Activated naive CD4-positive, alpha-beta T cell treated with anti-CD3 and anti-CD28 coated beads, Interleukin-2, amount 50 U/mL, for 16 hours (primary cell): ENCODE data around the gene RAI1.

Experiments
- DNase-seq: peaks from one replicate; pipeline ENCODE4 v3.0.0-alpha.2; 2020

The RAI1 gene

DNA sequence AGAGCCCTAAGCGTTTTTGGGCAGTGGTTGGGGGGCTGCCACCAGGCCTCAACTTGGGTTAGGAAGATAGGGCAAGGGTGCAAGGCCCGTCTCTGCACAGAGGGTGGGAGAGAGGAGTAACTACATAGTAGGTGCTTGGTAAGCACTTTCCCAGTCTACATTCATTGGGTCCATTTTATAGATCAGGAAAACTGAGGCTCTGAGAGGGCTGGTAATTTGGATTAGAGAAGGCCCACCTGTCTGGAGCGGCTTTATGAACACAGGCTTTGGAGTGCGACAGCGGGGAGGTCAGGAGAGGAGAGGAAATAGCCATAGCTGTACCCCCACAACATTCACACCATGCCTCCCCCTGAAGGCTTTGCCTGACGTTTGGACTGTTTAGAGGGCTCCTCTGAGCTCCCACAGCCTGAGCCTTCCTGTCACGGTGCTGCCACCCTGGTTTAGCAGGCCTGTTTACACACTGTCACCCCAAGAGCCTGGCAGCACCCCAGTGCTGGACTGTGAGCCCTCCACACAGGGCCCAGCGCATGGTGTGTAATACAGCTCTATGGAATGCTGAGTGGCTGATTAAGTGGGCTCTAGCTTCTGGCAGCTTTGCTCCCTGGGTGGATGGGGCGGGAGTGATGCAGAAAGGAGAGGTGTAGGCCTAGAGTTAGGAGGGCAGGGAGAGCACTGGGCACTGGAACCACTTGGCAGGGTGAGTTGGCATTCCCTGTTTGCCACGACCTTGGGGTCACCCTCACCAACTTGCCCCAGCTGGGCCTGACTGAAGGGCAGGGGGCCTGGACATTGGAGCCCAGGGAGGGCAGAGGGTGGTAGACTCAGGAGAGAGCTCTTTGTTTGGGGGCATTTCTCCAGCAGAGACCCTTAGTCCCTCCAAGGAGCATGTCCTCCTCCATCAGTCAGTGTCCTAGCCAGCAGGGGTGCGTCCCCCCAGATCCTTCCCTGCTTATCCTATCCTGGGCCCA, 73.7 kb downstream of the RAI1 start:
- DNase-seq: no peak

GRCh38 chr17:17755715-17756114, 74.5 kb downstream of the RAI1 start:
- no peak for DNase-seq

DNA sequence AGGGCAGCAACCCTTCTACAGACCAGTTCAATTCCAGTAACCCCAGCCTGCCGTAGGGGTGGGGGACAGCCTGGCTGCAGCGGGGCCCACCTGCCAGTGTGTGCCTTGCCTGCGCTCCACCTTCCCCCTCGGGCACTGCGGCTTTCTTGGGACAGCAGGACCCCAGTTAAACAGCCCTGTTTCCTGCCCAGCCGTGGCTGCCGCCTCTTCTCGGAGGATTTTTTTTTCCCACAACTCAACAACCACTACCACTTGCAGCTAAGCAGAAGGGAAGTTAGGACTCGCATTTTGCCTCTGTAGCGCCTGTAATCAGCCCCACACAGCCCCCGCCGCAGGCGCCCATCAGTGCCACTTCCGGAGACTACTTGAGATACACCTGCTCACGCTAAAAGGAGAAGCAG, 76.1 kb downstream of the RAI1 start:
- peak; percentile 33 for DNase-seq

- no peak for DNase-seq
Measured at GRCh38 chr17:17757956-17758845, 76.9 kb downstream of the RAI1 start.

DNA sequence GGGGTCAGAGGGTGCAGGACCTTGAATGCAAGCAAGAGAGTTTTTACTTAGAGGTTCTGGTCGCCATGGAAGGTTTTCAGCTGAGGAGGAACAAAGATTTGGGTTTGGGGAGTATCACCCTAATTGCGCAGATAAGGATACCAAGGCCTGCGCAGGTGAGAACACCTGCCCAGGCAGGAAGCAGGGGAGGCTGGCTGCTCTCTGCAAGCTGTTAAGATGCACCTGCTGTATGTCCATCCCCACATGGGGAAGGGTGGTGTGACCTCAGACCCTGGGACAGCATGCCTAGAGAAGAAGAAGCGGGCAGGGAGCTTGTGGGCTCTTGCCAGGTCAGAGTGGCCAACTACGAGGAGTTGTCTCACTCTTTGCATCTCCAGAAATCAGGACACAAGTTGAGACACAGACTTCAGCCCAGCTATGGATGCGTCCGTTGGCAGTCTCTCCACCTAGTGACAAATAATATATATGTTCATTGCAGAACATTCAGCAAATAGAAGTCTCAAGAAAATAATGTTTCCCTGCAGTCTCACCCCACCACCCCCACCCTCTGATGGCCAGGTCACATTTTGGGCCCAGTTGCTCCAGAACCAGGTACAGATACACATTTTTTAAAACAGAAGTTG, 77.8 kb downstream of the RAI1 start:
- DNase-seq: no peak

- no peak for DNase-seq
Measured at GRCh38 chr17:17760350-17760749, 79.1 kb downstream of the RAI1 start.

DNA sequence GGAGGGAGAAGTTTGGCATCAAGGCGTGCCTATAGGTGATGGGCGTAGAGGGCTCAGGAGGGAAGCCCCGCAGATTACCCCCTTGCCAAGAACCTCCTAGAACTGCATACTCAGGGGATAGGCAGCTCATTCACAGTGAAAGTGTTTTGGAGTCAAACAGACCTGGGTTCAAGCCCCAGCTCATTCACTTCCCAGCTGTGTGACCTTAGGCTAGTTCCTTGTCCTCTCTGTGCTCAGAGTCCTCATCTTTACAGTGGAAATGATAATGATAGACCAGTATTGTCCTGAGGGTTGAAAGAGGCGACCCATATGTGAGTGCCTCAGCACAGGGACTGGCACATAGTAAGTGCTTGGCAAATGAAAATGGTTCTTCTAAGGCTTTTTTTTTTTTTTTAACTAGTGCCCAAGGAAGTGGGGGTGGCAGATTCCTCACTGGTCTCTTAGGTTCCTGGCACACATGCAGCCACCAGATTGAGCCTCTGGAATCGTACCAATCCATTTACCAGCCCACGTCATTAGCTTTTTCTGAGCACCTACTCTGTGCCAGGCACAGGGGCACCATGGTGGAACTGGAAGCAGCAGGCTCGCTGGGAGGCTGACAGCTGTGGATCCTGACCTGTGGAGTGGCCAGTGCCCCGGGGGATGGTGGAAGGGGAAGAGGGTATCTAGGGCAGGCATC, 79.8 kb downstream of the RAI1 start:
- no peak for DNase-seq

DNA sequence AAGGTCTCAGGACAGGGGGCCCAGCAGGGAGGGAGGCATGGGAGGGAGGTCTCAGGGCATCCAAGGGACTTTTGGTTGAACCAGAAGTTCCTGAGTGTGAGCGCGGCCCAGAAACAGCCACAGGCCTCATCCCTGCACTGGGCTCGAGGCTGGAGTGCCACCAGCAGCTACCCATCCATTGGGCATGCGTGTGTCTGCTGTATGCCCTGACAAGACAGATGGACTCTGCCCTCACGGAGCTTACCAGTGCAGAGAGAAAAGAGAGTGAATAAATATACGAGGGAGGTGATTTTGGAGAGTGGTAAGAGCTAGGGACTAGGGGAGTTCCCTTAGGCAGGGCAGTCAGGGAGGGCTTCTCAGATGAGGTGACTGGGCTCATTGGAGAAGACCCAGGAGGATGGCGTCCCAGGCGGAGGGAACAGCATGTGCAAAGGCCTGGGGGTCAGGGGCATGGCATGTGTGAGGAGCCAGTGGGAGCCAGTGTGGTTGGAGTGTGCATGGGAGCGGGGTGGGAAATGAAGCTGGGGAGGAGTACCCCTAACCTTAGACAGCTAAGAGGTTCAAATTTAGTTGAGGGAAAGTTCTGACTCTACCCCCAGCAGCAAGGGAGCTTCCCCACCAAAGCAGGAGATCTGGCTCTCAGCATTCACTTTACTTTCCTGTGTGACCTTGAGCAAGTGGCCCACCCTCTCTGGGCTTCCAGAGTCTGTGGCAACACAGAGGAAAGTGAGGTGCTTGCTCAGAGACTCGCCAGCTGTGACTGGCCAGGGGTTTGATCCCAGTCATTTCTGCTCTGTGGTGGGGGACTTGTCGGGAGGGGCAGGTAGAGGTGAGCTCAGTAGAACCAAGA, 80.9 kb downstream of the RAI1 start:
- DNase-seq: no peak

DNA sequence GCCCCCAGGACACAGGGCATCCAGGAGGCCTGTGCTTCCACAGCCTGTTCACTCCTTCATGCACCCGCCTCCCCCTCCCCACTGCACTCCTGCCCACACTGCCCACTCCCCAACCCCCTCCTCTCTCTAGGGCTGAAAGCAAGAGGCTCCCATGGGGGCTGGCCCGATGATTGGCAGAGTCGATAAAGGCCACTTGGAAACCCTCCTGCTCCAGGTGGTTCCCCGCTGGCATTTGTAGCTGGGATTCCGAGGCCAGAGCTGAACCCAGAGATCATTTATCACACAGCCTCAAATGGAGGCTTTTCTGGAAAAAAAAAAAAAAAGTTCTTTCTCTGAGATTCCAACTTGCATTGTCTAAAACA, 81.5 kb downstream of the RAI1 start:
- DNase-seq: no peak

DNA sequence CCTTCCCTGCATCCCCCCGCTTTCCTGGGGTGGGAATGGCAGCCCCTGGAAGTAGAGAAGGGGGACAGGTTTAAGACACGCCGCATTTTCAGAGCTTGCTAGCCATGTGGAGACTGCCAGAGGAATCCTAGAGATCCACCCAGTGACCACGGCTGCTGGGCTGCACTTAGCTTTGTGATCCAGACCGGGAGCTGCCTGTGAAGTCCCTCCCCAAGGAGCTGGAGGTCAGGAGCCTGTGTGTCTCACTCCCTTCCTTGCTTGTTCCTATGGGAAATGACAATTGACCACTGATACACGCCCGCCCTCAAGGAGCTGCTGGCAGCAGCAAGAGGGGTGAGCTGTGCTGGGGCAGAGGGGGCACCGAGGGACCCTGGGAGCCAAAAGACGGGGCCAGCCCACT, 81.9 kb downstream of the RAI1 start:
- no peak for DNase-seq

DNA sequence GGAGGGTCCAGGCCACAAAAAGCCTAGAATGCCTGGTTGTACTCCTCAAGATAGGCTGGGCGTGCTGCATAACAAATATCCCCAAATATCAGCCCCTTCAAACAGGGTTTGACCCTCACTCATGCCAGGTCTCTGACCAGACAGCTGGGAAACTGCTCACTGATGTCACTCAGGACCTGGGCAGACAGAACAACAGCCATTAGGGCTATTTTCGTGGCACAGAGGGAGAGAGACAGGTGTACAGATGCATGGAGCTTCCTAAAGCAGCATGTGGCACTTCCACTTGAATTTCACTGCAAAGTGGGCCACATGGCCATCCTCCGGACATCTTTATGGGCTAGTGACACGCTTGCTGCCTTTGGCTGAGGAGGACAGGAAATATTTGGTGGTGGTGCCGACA, 82.5 kb downstream of the RAI1 start:
- DNase-seq: no peak

DNA sequence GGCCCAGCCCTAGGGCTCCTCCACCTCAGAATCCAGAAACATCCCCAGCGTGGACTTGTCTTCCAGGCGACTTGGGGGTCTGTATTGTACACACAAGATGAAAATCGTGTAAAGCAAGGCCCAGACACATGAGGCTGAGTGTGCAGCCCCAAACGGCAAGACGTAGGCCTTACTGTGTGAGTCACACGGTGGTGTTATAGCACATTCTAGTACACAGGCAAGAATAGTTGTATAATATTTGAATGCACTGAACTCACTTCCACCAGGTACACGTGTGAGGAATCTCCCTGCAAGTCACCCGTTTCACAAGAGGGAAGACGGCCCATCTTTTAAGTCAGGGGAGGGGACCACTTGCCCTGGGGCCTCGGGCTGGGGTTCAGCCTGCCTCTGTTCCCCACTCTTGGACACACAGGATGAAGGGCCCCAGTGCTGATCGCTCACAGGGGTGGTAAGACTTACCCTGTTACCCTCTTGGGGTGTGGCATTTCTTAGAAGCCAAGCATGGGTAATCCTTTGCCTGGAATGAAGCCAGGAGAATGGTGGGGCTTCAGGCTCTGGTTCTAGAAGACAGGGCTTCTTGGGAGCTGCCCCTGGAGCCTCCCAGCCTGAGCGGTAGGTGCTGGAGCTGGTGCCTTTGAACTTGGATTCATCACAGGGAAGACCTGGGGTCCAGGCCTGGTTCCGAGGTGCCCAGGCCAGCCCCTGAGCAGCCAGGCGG, 84.3 kb downstream of the RAI1 start:
- no peak for DNase-seq

- no peak for DNase-seq
Measured at GRCh38 chr17:17766077-17766743, 85.0 kb downstream of the RAI1 start.

- no peak for DNase-seq
Measured at GRCh38 chr17:17766744-17767120, 85.5 kb downstream of the RAI1 start.

- no peak for DNase-seq
Measured at GRCh38 chr17:17767154-17767869, 86.1 kb downstream of the RAI1 start.

DNA sequence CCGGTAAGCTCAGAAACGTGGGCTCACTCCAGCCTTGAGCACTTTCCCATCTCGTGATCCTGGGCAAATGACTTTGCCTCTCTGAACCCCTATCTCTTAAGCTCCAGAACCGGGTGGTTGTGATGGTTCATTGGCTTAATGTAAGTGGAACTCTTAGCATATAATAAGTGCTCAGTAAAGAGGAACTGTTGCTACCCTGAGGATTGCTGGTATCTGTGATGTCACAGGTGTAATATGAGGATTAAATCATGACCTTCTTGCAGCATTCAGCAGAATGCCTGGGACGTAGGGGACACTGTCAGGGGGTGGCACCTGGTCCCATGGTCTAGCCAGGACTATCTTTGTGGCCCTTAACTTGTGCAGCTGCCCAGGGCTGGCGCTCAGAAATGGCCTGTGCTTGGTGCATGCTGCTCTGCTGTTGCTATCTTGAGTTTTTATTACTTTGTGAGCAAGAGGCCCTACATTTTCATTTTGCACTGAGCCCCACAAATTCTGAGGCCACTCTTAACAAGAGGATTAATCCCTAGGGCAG, 86.7 kb downstream of the RAI1 start:
- DNase-seq: no peak

DNA sequence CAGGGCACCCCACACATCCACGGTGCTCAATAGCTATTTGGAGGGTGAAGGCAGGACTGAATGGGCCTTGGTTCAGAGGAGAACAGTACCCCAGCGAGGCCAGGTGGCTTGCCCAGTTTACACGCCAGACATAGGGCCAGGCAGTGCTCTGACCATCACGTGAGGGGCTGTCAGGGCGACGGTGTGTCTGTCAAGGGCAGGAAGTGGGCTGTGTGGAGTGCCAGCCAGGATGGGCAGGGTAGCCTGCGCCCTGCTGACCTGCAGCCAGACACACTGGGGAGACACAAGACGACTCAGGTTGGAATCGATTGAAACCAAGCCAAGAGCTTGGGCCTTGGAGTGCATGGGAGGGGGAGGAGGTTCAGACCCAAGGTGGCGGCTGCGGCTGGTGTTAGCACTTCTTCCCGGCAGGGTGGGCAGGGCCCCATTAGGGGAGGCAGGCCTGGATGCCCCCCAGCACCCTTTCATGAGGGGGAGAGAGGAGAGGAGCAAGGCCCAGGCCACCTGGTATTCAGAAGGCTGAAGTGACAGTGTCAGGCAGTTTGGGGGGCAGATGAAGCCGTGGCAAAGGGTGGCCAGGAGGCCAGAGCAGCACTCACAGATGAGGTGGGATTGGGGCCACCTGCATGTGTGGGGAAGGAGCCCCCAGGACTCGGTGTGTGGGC, 87.3 kb downstream of the RAI1 start:
- DNase-seq: no peak

- no peak for DNase-seq
Measured at GRCh38 chr17:17769869-17770631, 88.8 kb downstream of the RAI1 start.
